NB4 (cell line): ENCODE results near the gene MYF5.

Source experiments
- MYC ChIP-seq: IDR thresholded peaks from 2 replicates; pipeline ENCODE4 v1.6.1; 2011; ENCODE audit warnings: low read depth, low read length
- POLR2A ChIP-seq: IDR thresholded peaks from 2 replicates; pipeline ENCODE4 v1.6.1; 2011; ENCODE audit warnings: mild to moderate bottlenecking; ENCODE audit not compliant: insufficient read length; ENCODE audit errors: extremely low read depth
- TF ChIP-seq, protein P1 (sequence below): IDR thresholded peaks from one replicate; pipeline ENCODE4 v1.5.1; 2012; ENCODE audit warnings: low read depth, low read length
- TF ChIP-seq, protein P2 (sequence below): IDR thresholded peaks from 2 replicates; pipeline ENCODE4 v1.6.1; 2011; ENCODE audit warnings: low read depth, low read length

DNA sequence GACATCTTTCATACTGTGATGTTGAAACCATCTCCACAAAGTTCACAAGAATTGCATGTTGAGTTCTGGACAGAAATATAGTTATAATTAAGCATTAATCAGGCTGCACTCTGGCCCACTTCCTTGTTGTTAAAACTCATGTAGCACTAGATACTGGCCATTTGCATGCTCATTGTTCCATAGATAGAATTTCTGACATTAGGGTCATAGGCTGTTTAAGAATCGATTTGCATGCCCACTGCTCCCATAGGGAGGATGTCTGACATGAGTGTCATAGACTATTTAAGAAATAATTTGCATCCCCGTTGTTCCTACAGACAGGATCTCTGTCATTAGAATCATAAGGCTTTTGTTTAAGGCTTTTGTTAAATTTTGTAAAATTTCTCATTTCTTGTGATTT, 50.2 kb downstream of the MYF5 start:
- TF ChIP-seq, protein P1, sequence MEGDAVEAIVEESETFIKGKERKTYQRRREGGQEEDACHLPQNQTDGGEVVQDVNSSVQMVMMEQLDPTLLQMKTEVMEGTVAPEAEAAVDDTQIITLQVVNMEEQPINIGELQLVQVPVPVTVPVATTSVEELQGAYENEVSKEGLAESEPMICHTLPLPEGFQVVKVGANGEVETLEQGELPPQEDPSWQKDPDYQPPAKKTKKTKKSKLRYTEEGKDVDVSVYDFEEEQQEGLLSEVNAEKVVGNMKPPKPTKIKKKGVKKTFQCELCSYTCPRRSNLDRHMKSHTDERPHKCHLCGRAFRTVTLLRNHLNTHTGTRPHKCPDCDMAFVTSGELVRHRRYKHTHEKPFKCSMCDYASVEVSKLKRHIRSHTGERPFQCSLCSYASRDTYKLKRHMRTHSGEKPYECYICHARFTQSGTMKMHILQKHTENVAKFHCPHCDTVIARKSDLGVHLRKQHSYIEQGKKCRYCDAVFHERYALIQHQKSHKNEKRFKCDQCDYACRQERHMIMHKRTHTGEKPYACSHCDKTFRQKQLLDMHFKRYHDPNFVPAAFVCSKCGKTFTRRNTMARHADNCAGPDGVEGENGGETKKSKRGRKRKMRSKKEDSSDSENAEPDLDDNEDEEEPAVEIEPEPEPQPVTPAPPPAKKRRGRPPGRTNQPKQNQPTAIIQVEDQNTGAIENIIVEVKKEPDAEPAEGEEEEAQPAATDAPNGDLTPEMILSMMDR: no peak
- TF ChIP-seq POLR2A: no peak
- TF ChIP-seq, protein P2, sequence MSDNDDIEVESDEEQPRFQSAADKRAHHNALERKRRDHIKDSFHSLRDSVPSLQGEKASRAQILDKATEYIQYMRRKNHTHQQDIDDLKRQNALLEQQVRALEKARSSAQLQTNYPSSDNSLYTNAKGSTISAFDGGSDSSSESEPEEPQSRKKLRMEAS: no peak
- no peak for TF ChIP-seq MYC
